GM19397 (cell line): ENCODE results near the gene LUZP2.

Experiments
- ATAC-seq: cut with Tn5 transposase; IDR thresholded peaks from one replicate; pipeline ENCODE4 v1.9.1; 2021; ENCODE audit warnings: mild to moderate bottlenecking, moderate library complexity; ENCODE audit not compliant: unreplicated experiment

Gene LUZP2

DNA sequence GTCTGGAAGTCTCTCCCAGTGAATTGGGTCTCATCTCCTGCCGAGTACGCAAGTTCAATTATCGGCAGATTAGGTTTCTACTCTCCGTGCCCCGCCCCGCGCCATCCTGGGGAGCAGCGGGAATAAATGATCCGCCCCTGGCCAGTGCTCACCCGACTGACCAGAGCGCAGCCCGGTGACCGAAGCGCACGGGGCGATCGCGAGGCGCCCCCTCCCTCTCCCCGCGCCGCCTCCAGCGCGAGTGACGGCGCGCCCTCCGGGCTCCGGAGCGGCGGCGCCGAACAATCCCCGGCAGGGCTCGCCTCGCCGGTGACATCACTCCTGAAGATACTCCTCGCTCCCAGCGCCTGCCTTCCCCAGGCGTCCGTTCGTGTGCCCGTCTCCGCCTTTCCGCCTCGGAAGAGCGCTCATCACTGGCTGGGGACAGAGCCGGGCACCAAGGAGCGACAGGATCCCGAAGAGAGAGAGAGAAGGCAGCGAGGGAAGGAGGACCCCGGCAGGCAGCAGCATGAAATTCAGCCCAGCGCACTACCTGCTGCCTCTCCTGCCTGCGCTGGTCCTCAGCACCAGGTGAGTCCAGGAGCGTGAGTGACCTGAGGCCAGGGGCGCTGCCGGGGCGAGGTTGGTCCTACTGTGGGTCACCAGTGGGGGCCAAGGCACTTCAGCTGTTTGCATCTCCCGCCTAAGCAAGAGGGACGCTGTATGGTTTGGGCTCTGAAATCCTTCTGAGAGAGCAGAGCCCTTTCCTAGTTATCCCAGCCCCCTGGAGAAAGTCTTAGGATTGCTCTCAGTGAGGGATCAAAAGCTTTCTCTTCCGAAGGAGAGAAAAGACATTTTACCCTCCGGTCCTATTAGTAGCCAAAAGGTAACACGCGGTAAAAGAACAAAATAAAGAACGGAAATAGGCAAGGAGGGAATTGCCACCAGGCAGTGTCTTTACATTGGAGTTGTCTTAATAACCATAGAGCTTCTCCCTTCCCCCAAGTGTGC lies at the start of gene LUZP2:
Gene LUZP2, plus strand, starts transcription at position 318 of the 990 bp plus-strand sequence.
- no peak for ATAC-seq

DNA sequence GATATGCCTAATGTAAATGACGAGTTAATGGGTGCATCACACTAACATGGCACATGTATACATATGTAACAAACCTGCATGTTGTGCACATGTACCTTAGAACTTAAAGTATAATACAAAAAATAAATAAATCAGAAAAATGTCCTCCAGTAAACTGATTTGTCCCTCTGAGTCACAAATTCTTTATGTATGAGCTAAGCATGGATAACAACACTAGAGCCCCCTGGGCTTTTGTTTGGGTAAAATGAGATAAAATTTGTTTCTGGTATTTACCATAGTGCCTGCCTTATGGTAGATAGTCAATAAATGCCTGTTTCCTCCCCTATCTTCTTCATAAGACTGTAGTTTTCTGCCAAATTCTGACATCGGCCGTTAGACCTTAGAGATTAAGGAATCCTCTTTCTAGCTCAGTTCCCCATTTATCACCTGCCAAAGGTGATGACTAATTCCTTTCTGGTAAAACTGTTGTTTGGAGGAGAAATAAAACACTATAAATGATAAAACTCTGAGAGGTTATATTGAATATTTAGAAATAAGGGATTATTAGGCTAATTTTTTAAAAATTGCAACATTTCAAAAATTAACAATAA lies 43.6 kb upstream of the LUZP2 start:
- no peak for ATAC-seq

DNA sequence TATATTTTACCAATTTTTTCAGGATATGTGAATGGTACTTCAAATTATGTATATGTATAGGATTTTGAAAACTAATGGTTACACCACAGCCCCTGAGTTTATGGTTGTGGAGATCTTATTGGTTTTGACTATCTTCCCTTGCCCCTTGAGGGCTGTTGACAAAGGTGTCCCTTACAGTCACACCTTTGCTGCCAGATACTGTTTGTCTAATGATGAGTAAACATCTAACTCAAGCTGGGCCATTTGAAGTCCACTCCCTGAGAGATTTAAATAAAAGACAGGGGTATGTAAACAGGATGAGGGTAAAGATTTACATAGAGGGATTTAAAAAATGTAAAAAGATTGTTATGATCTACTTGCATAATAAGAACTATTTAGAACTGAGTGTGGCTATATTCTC lies 38.9 kb upstream of the LUZP2 start:
- no peak for ATAC-seq

DNA sequence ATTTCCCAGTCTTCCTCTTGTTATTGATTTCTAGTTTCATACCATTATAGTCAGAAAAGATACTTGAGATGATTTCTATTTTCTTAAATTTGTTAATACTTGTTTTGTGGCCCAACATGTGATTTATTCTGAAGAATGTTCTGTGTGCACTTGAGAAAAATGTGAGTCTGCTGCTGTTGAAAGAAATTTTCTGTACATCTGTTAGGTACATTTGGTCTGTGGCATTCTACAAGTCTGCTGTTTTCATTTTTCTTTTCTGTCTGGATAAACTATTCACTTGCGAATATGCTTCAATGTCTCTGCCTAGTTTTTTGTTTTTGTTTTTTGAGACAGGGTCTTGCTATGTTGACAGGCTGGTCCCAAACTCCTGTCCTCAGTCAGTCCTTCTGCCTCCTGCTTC lies 26.4 kb upstream of the LUZP2 start:
- no peak for ATAC-seq

DNA sequence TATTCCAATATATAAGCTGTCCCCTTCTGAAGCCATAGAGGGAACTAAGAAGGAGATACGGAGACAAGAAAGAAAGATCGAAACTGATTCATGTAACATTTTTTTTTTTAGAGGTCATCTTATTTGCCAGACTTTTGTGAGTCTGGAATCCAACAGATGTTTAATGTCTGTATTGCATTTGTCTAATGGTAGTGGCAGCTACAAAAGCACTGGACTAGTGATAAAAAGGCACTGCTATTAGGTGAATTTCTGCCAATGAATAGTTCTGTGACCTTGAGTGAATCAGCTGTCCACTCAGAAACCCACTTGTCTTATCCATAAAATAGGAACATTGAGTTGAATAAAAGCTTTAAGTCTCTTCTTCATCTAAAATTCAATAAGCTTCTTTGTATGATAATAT lies 25.8 kb upstream of the LUZP2 start:
- no peak for ATAC-seq

DNA sequence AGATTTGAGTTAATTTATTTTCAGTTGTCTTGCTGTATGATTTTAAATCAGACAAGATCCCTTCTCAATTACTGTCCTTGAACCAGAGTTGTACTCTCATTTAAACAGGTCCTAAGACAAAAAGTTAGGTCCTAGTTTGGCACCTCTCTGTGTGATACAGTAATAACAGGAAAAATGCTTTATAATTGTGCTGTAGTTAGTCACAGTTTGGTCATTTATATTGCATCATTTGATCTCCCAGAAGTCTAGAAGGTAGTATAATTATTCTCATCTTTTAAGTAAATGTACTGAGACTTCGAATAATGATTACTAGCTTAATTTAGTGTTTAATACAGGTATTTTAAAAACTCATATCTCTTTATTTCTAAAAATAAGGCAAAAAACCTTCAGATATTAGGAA lies 18.1 kb upstream of the LUZP2 start:
- no peak for ATAC-seq

DNA sequence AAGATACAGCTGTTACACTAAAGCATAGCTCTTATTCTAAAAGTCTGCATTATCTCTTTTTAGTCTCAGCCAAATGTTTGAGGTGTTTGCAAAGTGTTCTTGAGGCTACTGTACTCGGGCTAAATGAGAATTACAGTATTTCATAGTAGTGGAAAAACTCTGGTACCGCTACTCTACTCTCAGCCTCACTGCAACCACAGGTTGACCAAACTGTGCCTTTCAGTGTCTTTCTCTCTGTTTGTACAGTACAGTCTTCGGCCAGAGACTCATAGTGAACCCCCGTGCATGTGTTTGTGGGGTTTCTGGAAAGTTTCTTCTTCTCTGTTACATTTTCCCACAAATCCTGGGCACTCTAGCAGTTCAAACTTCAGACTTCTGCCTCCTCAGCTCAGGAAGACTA lies 7.4 kb upstream of the LUZP2 start:
- ATAC-seq: no peak

DNA sequence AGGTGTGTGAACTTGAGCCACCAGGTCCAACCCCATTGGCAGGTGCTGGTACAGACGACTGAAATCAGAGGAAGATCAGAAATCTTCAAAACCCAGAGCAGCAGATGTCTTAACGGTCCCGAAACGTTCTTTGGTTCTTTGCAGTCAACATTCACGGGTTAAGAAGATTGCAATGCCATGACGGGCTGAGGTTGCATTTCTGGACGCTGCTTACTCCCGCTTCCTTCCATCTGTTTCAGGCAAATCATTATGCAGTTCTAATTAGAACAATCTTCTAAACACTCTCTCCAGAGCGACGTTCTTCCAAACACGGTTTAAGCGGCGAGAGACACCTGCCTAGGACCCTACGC lies 492 bp upstream of the LUZP2 start:
- no peak for ATAC-seq

DNA sequence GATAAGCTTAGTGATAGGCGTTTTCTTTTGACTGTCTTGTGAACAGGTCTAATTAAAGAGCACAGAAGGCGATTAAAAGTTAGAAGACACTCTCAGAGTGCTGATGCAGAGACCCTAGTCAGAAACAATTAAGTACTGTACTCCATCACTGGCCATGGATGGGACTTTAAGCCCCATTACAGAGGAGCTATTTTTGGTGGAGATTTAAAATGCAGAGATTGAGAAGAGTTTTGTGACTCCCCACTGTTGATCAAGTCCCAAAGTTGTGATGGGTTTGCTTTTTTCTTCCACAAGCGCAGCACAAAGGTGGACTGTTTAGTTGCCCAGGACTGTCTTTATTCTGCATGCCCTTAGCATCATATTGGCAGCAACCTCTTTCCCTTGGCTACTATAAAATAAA lies 978 bp downstream of the LUZP2 start:
- ATAC-seq: no peak

DNA sequence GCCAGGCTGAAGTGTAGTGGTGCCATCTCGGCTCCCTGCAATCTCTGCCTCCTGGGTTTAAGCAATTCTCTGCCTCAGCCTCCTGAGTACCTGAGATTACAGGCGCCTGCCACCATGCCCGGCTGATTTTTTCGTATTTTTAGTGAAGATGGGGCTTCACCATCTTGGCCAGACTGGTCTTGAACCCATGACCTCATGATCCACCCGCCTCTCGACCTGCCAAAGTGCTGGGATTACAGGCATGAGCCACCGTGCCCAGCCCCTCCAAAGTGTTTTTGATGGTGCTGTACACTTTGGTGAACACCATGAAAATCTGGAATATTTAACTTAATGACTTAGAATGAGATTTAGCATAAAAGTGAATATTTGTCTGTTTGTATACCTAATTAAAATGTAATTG lies 5.6 kb downstream of the LUZP2 start:
- no peak for ATAC-seq

DNA sequence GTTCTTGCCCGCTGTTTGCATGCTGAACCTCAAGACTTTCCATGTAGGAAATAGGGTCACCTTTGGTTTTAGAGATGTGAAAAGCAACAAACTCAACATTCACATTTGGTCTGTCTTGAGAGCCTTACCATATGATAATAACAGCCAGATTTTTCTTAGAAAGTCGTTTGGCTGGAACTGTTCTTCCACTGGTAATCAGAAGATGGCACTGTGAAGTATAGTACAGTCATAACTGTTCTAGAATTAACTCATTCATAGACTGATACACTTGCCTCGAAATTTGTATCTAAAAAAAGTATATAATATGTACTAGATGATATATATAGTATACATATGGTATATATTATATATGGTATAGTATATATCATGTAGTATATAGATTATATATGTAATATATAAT lies 12.3 kb downstream of the LUZP2 start:
- no peak for ATAC-seq

DNA sequence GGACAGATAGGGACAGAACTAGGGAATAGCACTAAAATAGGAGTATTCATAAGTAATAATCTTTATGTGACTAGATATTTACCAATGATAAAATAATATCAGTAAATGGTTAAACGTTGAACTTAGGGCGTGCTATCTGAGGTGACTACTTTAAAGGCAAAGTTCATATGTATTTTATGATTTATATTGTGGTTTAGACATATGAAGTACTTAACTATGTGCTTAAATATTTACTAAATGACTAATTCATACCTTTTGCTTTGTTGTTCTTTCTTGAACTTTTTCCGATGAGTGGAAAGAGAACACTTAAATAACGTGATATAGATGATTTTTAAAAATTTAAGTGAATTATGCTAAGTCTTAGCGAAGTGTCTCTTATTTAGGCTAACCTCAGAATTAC lies 14.7 kb downstream of the LUZP2 start:
- no peak for ATAC-seq

DNA sequence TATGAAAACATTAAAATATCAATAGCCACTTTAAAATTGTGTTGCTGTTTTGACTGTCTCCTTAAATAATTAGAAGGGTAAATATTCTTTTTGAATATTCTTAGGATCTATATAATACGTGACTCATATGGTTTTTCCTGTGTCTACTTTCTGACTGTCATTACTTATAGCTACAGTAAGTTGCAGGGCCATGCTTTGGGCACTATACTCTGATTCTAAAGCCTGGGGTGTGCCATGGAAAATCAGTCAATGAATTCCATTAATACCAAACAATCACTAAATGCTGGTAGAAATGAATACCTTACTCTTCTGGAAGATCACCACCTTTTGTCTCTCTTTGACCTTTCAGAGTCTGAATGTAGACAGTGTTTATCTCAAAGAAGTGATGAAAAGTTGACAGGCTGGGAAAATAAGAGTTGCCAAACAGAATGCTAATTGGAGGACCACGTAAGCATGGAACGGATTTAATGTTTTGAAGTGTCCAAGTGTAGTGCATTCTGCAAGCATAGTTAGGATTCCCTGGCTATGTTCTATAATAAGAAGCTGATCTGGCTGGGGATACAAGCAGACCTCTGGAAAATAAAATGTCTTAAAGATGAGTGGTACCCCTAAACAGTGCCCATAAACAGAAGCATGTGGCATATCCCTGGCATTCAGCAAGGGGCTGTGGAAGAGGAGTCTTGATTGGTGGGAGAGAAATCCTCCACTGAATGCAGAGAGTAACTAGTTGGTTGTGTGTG lies 16.8 kb downstream of the LUZP2 start:
- no peak for ATAC-seq

DNA sequence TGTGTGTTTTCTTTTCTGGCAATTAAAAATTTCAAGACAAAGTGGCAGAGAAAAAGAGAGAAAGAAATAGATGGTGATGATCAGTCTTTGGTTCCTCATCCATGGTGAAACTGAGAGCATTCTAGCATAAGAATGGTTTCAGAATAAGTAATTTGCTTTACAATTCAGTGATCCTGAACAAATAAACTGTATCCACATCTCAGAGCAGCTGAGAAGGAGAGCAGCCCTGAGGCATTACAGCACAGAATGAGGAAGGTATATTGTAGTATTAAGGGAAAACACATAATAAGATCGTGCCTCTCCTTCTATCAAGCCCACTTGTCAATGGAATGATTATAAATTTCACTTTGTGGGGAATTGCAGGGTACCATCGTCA lies 17.4 kb downstream of the LUZP2 start:
- ATAC-seq: peak; percentile 92

DNA sequence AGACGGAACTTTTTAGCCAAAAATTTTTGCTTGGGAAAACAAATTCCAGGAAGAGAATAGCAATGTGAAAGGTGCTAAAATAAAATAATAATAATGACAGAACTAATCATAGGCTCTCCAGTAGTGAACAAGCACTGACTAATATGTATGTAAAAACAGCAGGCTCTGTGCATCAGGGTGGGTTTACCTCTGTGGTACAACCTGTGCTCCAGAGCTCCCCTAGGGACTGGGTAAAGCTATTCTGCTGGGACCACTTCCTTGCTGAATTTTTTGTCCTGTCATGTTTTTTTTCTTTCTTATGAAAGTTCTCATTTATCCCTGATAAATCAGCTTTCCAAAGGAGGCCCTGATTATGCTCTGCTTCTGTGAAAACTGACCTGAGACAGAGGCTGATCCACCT lies 18.8 kb downstream of the LUZP2 start:
- no peak for ATAC-seq

DNA sequence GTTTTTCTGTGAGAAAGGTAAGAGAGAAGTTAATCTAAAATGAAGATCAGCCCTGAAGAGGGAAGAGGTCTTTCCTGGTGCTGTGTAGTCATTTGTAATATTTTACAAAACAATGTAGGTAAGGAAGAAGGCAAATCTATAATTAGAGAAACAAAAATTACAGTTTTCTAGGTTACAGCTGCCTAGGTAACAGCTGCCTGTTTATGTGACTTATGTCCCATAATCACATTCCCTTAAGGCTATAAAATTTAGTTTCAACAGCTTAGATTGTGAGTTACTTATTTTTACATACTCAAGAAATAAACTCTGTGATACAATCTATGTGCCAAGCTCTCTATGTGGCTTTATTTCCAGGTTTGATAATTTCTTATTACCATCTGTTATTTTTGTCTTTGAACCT lies 19.8 kb downstream of the LUZP2 start:
- no peak for ATAC-seq

DNA sequence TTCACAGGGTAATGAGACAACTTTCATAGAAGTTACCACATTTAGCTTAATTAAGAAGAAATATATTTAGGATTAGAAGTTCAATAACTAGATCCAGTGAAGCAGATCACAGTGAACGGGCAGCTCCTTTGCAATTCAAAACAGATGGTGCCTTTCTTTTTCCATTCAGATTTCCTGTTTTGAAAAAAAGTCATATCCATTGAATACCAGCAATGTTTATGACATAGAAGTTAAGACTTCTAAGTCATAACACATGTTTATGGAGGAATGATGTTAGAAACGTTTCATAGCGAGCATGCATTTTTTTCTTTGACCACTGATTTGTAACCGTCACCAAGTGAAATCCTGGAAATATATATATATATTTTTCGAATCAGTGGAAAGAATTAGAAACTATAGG lies 24.7 kb downstream of the LUZP2 start:
- no peak for ATAC-seq

DNA sequence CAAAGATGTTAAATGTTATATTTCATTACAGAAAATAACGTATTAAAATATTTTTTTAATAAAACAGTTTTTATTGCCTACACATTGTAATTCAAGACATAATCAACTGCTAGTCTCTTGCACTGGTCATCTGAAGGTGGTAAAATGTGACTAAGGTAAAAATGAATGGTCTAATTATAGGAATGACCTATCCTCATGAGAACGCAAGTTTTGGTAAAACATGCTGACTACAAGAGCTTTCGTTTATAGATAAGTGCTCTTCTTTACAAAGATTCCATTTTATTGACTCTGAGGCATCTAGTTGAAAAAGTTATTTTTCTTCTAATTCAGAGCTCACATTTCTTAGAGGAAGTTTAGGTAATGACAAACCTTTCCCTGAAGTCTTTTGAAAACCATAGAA lies 27.3 kb downstream of the LUZP2 start:
- no peak for ATAC-seq

DNA sequence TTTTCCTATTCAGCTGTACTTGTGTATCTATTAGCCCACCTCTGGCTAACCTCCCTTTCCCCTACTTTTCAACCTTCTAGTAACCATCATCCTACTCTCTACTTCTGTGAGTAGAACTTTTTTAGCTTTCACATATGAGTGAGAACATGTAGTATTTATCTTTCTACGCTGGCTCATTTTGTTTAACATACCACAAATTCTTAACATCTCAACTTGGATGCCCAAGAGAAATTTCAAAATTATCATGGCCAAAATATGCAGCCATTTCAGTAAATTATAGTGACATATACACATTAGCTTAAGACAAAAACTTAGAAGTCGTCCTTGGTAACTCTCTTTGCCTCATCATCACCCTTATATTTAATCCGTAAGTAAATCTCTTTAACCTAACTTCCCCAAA lies 34.7 kb downstream of the LUZP2 start:
- ATAC-seq: no peak

DNA sequence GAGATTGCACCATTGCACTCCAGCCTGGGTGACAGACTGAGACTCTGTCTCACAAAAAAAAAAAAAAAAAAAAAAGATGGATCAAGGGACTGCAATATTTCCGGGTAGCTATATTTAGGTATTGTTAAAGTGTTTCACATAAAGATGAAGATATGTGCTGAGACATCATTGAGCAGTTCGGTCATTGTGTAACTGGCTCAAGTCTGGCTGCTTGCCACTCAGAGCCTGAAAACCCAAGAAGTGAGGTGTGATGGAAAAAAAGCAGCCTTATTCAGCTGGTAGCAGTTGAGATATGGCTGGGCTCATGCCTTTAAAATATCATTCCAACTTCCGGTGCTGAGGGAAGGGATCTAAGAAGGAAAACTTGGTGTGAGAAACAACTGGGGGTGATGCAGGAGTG lies 46.9 kb downstream of the LUZP2 start:
- ATAC-seq: no peak

DNA sequence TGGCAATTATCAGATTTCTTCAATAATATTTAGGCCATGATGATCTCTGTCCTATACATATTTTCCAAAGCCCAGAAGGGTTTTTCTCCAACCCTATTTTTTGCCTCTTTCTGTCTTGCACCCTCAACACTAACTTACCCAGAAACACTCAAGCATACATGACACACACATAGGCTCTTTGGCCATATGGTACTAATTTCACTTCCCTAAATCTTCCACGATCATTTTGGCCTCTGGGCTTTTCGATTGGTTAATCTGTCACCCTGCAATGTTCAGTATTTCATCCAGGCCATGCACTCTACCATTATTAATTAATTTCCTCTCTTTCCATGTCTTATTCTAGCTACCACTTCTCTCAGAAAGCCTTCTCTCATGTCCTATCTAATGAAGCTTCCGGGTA lies 59.8 kb downstream of the LUZP2 start:
- peak; percentile 73 for ATAC-seq

DNA sequence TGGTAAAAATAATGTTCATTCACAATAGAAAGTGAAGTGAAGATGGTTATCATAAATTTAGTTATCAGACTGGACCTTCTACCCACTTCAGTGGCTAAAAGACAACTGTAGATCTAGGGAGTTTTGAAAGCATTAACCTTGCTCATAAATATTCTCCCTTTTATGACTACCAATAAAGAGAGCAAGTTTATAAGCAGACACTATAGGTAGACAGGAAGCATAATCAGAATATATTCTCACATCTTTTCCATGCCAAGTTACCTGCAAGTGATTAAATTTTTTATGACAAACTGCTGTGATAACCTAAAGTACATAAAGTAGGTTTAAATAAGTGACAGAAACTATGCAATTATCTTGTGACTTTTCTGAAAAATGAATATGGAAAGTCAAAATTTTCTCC lies 62.5 kb downstream of the LUZP2 start:
- no peak for ATAC-seq
